Measurements from ENCODE around the gene MCF2. TPM values are rescaled to one million over a fixed set of nuclear protein-coding genes. Genes with fewer than 3 reads are reported as not detected.

Gene MCF2
- total and polyA plus RNA-seq, 10 of the 15 experiments (the other 5 are each of a cell fraction or from before 2014, with no cell fraction given): 0.07 to 3.3 (median 0.42) TPM

DNA sequence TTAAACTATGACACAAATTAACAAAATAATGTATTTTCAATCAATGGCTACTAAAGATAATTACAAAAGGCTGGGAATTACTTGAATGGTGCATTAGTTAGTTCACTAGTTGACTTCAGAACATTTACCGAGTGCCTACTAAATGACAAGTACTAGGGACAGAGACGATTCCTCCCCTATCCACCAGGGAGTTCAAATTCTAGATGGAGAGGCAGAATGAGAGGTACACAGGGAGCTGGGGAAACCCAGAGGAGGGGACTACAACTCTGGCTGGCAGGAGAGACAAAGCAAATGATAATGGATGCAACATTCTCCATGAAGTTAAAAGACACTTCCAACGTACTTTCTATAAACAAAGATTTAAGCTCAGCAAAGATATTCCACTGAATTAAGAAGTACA is 43.1 kb upstream of the MCF2 start (continued):
- TF ChIP-seq YY1 (IDR thresholded peaks at IDR 0.05; ENCODE audit: low read depth, low read length): no peak
- TF ChIP-seq, protein P1, sequence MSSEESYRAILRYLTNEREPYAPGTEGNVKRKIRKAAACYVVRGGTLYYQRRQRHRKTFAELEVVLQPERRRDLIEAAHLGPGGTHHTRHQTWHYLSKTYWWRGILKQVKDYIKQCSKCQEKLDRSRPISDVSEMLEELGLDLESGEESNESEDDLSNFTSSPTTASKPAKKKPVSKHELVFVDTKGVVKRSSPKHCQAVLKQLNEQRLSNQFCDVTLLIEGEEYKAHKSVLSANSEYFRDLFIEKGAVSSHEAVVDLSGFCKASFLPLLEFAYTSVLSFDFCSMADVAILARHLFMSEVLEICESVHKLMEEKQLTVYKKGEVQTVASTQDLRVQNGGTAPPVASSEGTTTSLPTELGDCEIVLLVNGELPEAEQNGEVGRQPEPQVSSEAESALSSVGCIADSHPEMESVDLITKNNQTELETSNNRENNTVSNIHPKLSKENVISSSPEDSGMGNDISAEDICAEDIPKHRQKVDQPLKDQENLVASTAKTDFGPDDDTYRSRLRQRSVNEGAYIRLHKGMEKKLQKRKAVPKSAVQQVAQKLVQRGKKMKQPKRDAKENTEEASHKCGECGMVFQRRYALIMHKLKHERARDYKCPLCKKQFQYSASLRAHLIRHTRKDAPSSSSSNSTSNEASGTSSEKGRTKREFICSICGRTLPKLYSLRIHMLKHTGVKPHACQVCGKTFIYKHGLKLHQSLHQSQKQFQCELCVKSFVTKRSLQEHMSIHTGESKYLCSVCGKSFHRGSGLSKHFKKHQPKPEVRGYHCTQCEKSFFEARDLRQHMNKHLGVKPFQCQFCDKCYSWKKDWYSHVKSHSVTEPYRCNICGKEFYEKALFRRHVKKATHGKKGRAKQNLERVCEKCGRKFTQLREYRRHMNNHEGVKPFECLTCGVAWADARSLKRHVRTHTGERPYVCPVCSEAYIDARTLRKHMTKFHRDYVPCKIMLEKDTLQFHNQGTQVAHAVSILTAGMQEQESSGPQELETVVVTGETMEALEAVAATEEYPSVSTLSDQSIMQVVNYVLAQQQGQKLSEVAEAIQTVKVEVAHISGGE (CRISPR knock-in tag; IDR thresholded peaks at IDR 0.05): no peak

DNA sequence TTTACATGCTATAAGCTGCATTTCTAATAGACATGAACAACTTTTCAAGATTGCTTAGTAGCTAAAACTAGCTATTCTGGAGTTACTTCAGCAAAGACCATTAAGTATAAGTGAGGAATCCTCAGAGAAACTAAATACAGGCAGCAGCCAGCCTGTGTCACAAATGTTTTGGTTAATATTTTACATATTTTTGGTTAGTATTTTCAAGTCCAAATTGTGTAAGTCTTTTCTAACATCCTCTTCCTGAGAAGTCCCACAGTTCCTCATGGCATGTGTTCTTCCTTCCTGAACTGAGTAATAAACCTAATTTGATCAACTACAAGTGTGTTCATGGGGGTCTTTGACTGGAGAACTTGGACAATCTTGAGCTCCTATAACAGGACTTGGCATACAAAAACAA is 42.4 kb upstream of the MCF2 start:
- Histone ChIP-seq H2AFZ (ENCODE audit: control insufficient read depth, low read depth, low read length) (no peak overlapping the region), H3K36me3 (ENCODE audit: control insufficient read depth in 2 of 2, insufficient read depth in 2 of 2, low read length in 1 of 2) (no peaks in the 10 kb centered on the region; a peak in 2 of 4 replicates), H3K4me2 (ENCODE audit: control insufficient read depth, insufficient read depth) (no peak overlapping the region), H3K27me3 (replicated peaks in 1 of 2; ENCODE audit: control insufficient read depth in 2 of 2, insufficient read depth in 2 of 2, low read length in 1 of 2) (no peaks in the 10 kb centered on the region), H3K79me2 (ENCODE audit: control insufficient read depth, insufficient read depth, low read length) (no peaks in the 10 kb centered on the region), H3K9ac (ENCODE audit: control insufficient read depth, insufficient read depth, low read length) (no peak overlapping the region), H3K27ac (ENCODE audit: control insufficient read depth, insufficient read depth) (no peak overlapping the region), H3K9me3 (replicated peaks; ENCODE audit: control insufficient read depth, insufficient read depth, low read length) (peaks cover 2% of the 10 kb centered on the region; the same call in 2 of the 3 replicates), H3K4me3 (no peak overlapping the region), H4K20me1 (ENCODE audit: control insufficient read depth, insufficient read depth) (no peaks in the 10 kb centered on the region), H3K4me1 (ENCODE audit: control insufficient read depth, insufficient read depth, low read length) (no peaks in the 10 kb centered on the region)
- SMC1A ChIA-PET (ENCODE audit: uncharacterized antibody, unreplicated experiment): interaction anchor here (0.9 to 2.7 kb wide), 7 partner anchors 8 to 183 kb away, joined by 3 to 8 read pairs (median 3); no protein-coding TSS in a partner anchor
- no peak for DNase-seq (ENCODE audit: low read depth, low spot score)
- POLR2A ChIA-PET: no interaction called here
- RAD21 ChIA-PET (ENCODE audit: unreplicated experiment): interaction anchor here (1.1 kb wide), 1 partner anchor 9 kb away, joined by 3 read pairs; no protein-coding TSS in a partner anchor
- TF ChIP-seq MEF2A (IDR thresholded peaks at IDR 0.05; ENCODE audit: insufficient read depth, low read depth, low read length) (no peak), RFX5 (IDR thresholded peaks at IDR 0.05; ENCODE audit: low read depth, low read length) (no peak), NFIC (IDR thresholded peaks at IDR 0.05; ENCODE audit: low read depth, low read length) (no peak)
- in situ Hi-C loops (cut with MboI) (no loop called here), intact Hi-C loops (cut with micrococcal nuclease; ENCODE audit: unreplicated experiment) (no loop called here)
- no TSS peak for BruUV-seq (replicated peaks)
- CTCF ChIA-PET: interaction anchor here (1.0 to 2.2 kb wide), 4 partner anchors 10 to 1106 kb away, joined by 3 to 10 read pairs (median 3); no protein-coding TSS in a partner anchor
- no peak for FAIRE-seq
- ATAC-seq: no peak
